GM18951 (cell line): ENCODE results near the gene EEF1A2.
A peak's percentile ranks its signal among the peaks of the same experiment; 100 is the strongest.
"Not testable (repeated sequence)": the region's sequence is repeated elsewhere in the genome, so short reads cannot be mapped to it uniquely, and the experiment has no call there.

ENCODE experiments used
- POLR2A ChIP-seq: IDR thresholded peaks from 4 replicates; pipeline ENCODE4 v1.6.1; 2011; ENCODE audit warnings: mild to moderate bottlenecking; ENCODE audit not compliant: insufficient read length, insufficient read depth; ENCODE audit errors: extremely low read depth
- in situ Hi-C: fragments of 300-500 bp; cut with MboI; formaldehyde crosslinking; loops from one replicate; pipeline ENCODE4 v1.12.0; 2022; ENCODE audit warnings: low sequenced_read_pairs, mixed read lengths, inconsistent platforms; ENCODE audit not compliant: unreplicated experiment

The EEF1A2 gene

DNA sequence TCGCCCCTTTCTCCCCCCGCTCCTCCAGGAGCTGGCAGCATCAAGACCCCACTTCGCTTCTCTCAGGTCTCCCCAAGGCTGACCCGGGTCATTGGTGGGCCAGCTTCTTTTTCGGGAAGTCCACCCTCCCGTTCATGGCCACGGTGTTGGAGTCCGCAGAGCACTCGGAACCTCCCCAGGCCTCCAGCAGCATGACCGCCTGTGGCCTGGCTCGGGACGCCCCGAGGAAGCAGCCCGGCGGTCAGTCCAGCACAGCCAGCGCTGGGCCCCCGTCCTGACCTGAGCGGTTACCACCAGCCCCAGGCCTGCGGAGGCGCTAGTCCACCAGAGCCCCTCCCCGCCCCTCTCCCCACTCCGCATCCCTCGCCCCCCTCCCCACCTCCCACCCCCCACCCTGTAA is 22.7 kb upstream of the EEF1A2 start:
- in situ Hi-C loops: no loop called here
- no peak for TF ChIP-seq POLR2A

DNA sequence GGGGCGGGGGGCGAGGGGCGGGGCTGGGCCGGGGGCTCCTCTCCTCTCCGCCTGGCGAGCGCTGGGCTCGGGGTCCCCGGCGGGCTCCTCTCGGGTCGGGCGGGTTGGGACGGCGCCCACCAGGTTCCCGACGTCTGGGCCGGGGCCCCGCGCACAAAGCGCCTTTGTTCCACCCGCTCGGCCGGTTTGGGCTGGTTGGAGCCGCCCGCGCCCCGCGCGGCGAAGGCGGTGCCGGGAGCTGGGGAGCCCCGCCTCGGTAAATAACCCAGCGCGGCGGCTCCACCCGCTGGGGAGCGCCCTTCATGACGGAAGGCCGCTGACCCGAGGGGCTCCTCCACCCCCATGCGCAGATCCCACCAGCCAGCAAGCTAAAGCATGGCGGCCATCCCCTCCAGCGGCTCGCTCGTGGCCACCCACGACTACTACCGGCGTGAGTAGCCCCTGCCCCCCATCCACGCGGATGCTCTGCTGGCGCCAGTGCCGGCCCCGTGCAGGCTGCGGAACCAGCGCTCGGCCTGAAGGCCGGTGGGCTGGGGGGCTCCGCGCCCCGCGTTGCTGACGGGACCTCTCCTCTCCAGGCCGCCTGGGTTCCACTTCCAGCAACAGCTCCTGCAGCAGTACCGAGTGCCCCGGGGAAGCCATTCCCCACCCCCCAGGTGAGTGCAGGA is 22.2 kb upstream of the EEF1A2 start:
- in situ Hi-C loops: no loop called here
- no peak for TF ChIP-seq POLR2A

GRCh38 chr20:63520504-63520933 is 21.6 kb upstream of the EEF1A2 start, which contains the start of gene PPDPF:
Gene PPDPF (plus strand): TSS chr20:63520765. CDS start chr20:63521309, 544 bp downstream.
- in situ Hi-C loops: no loop called here

DNA sequence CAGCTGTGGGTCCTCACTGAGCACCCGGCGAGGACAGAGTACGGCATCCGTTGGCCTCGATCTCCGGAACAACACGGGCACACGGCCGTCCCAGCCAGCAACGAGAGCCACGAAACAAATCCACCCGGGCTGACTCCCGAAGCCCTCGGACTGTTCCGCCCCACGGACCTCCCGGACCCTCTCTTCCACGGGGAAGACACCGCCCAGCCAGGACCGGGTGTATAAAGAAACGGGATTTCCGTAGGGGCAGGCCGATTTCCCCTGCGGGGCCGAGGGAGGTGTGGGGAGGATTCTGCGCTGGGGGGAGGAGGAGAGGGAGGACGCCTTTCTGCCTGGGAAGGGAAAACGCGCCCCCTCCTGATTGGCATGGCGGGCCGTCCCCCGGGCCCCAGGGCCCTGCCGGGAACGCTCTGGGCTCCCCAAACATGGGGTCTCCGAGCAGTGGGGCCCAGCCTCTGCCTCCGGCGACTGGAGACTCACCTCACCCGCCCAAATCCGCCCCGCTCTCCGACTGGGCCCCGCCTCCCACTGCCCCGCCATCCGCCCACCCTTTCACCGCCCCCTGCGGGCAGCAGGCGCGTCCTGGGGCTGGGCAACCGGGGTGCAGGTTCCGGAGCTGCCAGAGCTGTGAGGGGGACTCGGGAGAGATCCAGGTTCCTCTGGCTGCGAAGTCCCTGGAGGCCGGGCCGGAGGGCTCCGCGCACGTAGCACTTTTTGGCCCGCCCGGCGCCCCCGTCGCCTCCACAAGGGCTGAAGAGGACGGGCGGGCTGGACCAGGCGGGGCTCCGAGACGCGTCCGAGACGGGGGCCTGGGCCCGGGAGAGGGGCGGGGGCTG is 21.0 kb upstream of the EEF1A2 start:
- no peak for TF ChIP-seq POLR2A
- in situ Hi-C loops: no loop called here

More at GRCh38 chr20:63520504-63520933, 21.6 kb upstream of the EEF1A2 start, which contains the start of gene PPDPF:
- TF ChIP-seq POLR2A: peak; percentile 94

- in situ Hi-C loops: no loop called here
- TF ChIP-seq POLR2A: no peak
These were observed 20.2 kb upstream of the EEF1A2 start for GRCh38 chr20:63518946-63519667.

DNA sequence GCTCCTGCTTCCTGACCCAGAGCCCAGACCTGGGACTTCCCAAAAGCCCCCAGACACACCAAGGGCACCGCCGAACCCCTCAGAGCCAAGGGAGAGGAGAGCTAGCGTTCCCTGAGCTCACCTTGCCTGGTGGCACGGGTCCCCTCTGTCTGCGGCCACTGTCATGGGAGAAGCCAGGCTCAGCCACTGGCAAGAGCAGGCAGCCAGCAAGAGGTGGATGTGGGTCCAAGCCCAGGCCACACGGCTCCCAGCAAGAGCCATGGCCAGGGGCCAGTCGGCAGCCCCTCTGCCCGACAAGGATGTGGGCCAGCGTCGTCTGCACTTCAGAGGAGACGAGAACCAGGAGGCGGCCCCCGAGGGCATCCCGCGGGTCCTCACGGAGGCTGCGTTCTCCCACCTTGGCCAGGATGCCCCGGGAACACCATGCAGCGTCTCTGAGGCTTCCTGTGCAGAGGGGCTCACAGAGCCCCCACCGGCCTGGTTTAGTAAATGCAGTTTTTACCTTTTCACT is 19.5 kb upstream of the EEF1A2 start:
- in situ Hi-C loops: no loop called here
- TF ChIP-seq POLR2A: no peak

DNA sequence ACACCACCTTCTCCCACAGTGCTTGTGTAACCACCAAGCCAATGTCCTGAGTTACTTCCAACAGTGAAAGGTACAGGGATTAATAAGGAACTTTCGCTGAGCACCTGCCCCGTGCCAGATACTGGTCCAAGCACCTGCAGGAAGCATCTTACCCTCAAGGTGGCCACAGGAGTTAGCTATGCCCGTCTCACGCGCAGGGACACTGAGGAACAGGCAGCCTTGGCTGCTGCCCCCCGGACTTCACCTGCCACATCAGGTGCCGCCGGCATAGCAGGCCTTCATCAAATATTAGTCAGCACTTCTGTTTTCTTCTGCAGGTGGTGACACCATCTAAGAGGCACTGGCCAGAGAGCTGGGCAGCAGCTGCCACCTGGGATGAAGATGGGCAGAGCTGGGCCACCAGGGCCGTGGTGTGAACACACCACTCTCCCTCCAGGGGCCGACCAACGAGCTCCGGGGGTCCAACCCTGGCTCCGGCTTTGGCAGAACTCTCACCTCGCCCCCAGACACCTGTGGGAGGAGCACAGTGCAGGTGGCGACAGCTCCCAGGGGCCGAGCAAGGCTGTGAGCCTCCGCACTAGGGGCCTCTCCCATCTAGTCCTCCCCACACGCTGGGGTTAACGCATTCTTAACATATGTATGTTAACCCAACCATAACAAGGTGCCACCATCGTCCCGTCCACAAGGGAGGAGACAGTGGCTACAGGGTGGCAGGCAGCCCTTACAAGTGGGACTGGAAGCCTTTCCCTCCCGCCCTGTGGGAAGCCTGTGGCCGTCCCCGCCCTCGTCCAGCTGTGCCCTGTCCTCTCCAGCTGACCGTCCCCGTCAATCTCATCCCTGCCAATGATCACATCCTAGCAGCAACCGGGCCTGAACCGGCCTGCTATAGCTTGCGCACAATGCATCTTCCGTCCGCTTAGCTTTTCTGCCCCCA is 18.8 kb upstream of the EEF1A2 start:
- in situ Hi-C loops: no loop called here

DNA sequence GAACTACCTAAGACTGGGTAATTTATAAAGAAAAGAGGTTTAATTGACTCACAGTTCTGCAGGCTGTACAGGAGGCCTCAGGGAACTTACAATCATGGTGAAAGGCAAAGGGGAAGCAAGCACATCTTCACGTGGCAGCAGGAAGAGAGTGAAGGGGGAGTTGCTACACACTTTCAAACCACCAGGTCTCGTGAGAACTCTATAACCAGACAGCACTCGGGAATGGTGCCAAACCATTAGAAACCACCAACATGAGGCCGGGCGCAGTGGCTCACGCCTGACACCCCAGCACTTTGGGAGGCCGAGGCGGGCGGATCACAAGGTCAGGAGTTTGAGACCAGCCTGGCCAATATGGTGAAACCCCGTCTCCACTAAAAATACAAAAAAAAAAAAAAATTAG is 15.6 kb upstream of the EEF1A2 start:
- in situ Hi-C loops: not testable (repeated sequence)

More for the DNA sequence above, 18.8 kb upstream of the EEF1A2 start:
- TF ChIP-seq POLR2A: no peak

GRCh38 chr20:63513207-63513606 is 14.3 kb upstream of the EEF1A2 start:
- in situ Hi-C loops: no loop called here
- TF ChIP-seq POLR2A: no peak

DNA sequence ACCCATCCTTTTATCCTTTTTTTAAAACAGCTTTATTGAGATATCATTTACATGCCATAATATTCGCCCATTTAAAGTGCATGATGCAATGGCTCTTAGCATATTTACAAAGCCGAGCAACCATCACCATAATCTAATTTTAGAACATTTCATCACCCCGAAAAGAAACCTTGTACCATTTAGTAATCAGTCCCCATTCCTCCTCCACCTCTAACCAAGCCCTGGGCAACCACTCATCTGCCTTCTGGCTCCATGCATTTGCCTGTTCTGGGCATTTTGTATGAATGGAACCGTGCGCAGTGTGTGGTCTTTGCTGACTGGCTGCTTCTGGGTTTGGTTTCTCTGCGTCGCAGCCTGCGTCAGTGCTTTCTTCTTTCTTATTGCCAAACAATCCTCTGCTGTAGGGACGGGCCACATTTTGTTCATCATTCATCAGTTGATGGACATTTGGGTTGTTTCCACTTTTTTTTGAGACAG is 10.2 kb upstream of the EEF1A2 start:
- in situ Hi-C loops: no loop called here
- TF ChIP-seq POLR2A: no peak

GRCh38 chr20:63508072-63508768 is 9.3 kb upstream of the EEF1A2 start:
- no peak for TF ChIP-seq POLR2A
- in situ Hi-C loops: no loop called here
